Testis (tissue), 2 donors: Measurements from ENCODE around the gene DLG2.

Experiments used
- POLR2A ChIP-seq: fragments of 450-650 bp; IDR thresholded peaks from one replicate; pipeline ENCODE4 v1.6.1; 2017; ENCODE audit warnings: antibody characterized with exemption, mild to moderate bottlenecking, moderate library complexity
- TF ChIP-seq, protein P1 (sequence below), 3 experiments: fragments of 450-650 bp in 2 of 3; fragments of 200-600 bp in 1 of 3; sonication (generic) in 1 of 3; IDR thresholded peaks; one replicate each; pipeline ENCODE4 v1.5.1; 2016 to 2019; ENCODE audit warnings: antibody characterized with exemption in 3 of 3, mild to moderate bottlenecking in 2 of 3, moderate library complexity in 1 of 3

GRCh38 chr11:83691451-83691950 lies 1935.6 kb downstream of the DLG2 start:
- TF ChIP-seq, protein P1, sequence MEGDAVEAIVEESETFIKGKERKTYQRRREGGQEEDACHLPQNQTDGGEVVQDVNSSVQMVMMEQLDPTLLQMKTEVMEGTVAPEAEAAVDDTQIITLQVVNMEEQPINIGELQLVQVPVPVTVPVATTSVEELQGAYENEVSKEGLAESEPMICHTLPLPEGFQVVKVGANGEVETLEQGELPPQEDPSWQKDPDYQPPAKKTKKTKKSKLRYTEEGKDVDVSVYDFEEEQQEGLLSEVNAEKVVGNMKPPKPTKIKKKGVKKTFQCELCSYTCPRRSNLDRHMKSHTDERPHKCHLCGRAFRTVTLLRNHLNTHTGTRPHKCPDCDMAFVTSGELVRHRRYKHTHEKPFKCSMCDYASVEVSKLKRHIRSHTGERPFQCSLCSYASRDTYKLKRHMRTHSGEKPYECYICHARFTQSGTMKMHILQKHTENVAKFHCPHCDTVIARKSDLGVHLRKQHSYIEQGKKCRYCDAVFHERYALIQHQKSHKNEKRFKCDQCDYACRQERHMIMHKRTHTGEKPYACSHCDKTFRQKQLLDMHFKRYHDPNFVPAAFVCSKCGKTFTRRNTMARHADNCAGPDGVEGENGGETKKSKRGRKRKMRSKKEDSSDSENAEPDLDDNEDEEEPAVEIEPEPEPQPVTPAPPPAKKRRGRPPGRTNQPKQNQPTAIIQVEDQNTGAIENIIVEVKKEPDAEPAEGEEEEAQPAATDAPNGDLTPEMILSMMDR (IDR thresholded peaks at IDR 0.05): no peak
- TF ChIP-seq POLR2A: no peak
